ENCODE measurements around the gene SMYD3.
A peak's percentile ranks its signal among the peaks of the same experiment; 100 is the strongest.

SMYD3 gene

DNA sequence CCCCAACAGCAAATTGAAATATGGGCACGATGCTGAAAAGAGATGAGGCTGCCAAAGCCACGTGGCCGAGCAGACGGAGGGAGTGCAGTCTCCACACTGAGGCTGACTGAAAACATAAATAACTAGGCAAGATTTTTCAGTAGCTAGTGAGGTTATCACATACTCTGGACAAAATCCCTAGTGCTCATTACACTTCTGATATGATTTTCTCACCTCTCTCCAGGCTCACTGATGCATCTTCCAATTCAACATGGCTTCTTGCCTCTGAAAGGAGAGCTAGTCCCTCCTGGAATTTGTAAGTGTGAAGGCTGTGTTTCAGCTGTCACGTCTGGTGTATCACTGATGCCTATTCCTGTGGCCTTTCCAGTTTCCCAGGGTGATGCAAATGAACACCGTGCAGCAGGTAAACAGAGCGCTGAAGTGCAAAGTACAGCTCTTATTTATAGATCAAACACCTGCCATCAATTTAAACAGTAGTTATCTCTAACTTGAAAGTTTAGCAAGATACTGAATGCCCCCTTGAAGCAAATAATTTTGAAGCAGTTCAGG is 696.2 kb downstream of the SMYD3 start:
- Histone ChIP-seq H3K27me3 (ENCODE audit: control insufficient read depth in 1 of 2, insufficient read depth in 1 of 2, low read length in 2 of 2) (no peaks in the 10 kb centered on the region), H3K79me1 (replicated peaks; ENCODE audit: low read length, poor library complexity, severe bottlenecking) (peaks cover 3% of the 10 kb centered on the region), H4K8ac (ENCODE audit: low read length) (no peak overlapping the region), H3K4me2 (ENCODE audit: low read length, poor library complexity, severe bottlenecking) (no peak overlapping the region), H2BK120ac (ENCODE audit: low read depth, low read length) (no peak overlapping the region), H4K91ac (ENCODE audit: low read length) (no peak overlapping the region), H3K36me3 (ENCODE audit: control insufficient read depth in 1 of 2, insufficient read depth in 2 of 2, low read depth in 1 of 2, low read length in 2 of 2) (no peaks in the 10 kb centered on the region), H3K4ac (ENCODE audit: low read depth in 1 of 2, low read length in 2 of 2) (no peak overlapping the region), H3K4me1 (ENCODE audit: control insufficient read depth, insufficient read depth, low read depth, low read length) (no peaks in the 10 kb centered on the region), H3K23ac (ENCODE audit: low read length in 2 of 2) (no peak overlapping the region), H3K27ac (ENCODE audit: low read length, poor library complexity, severe bottlenecking) (no peak overlapping the region), H3K14ac (ENCODE audit: low read length in 2 of 2) (no peak overlapping the region), H2BK5ac (ENCODE audit: low read depth, low read length, poor library complexity, severe bottlenecking) (no peak overlapping the region), H3K9ac (ENCODE audit: low read length) (no peak overlapping the region), H3K4me3 (ENCODE audit: insufficient read depth in 1 of 2, low read depth in 1 of 2, low read length in 2 of 2) (no peak overlapping the region), H3K9me3 (ENCODE audit: control insufficient read depth, low read length) (no peaks in the 10 kb centered on the region), H2BK12ac (ENCODE audit: low read length in 2 of 2) (no peak overlapping the region), H2AK5ac (ENCODE audit: low read length, severe bottlenecking) (no peak overlapping the region), H2BK15ac (ENCODE audit: low read depth, poor library complexity, severe bottlenecking) (no peak overlapping the region), H3K18ac (ENCODE audit: low read depth in 1 of 2, low read length in 2 of 2) (no peak overlapping the region), H2AFZ (ENCODE audit: low read depth, low read length) (no peak overlapping the region)
- WGBS, result 82% methylated on average over 7 of the region's 7 CpGs
- DNase-seq, result no peak

DNA sequence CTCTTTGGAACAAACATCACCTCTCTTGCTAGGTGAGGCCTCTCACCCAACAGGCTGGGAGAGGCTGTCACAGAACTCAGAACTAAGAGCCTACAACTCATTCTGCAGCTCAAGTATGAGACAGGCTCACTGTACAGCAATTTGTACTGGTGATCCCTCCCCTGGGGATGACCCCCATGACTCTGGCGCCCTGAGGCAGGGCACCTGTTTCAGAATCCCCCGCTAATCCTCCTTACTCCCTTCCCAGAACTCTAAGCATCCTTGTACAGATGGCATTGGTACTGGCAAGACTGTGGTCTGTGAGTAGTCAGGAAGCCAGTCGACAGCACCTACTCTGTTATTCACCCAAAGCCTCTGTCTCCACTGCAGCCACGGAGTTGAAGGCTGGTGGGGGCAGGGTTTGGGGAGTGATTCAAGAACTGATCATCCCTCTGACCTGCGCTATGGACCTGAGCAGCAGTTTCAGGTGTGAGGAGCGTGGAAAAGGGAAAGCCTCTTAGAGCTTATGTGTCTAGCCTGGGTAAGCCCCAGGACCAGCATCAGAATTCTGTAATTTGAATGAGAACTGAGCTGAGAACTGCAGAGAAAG is 696.8 kb downstream of the SMYD3 start:
- H3K27ac ChIP-seq (ENCODE audit: low read length, poor library complexity, severe bottlenecking), result no peak overlapping the region
- no peak overlapping the region for H3K23ac ChIP-seq (ENCODE audit: low read length in 2 of 2)
- H3K79me1 ChIP-seq (replicated peaks; ENCODE audit: low read length, poor library complexity, severe bottlenecking), result peaks cover 1% of the 10 kb centered on the region
- H3K4ac ChIP-seq (ENCODE audit: low read depth in 1 of 2, low read length in 2 of 2), result no peak overlapping the region
- no peak overlapping the region for H4K8ac ChIP-seq (ENCODE audit: low read length)
- H2BK120ac ChIP-seq (ENCODE audit: low read depth, low read length), result no peak overlapping the region
- no peaks in the 10 kb centered on the region for H3K27me3 ChIP-seq (ENCODE audit: control insufficient read depth in 1 of 2, insufficient read depth in 1 of 2, low read length in 2 of 2)
- H3K4me1 ChIP-seq (ENCODE audit: control insufficient read depth, insufficient read depth, low read depth, low read length), result no peaks in the 10 kb centered on the region
- H2BK5ac ChIP-seq (ENCODE audit: low read depth, low read length, poor library complexity, severe bottlenecking), result no peak overlapping the region
- no peaks in the 10 kb centered on the region for H3K9me3 ChIP-seq (ENCODE audit: control insufficient read depth, low read length)
- no peak overlapping the region for H3K18ac ChIP-seq (ENCODE audit: low read depth in 1 of 2, low read length in 2 of 2)
- H3K4me3 ChIP-seq (ENCODE audit: insufficient read depth in 1 of 2, low read depth in 1 of 2, low read length in 2 of 2), result no peak overlapping the region
- 74% methylated on average over 4 of the region's 6 CpGs for WGBS
- no peak overlapping the region for H3K14ac ChIP-seq (ENCODE audit: low read length in 2 of 2)
- H2AK5ac ChIP-seq (ENCODE audit: low read length, severe bottlenecking), result no peak overlapping the region
- no peaks in the 10 kb centered on the region for H3K36me3 ChIP-seq (ENCODE audit: control insufficient read depth in 1 of 2, insufficient read depth in 2 of 2, low read depth in 1 of 2, low read length in 2 of 2)
- no peak overlapping the region for H3K4me2 ChIP-seq (ENCODE audit: low read length, poor library complexity, severe bottlenecking)
- H2BK15ac ChIP-seq (ENCODE audit: low read depth, poor library complexity, severe bottlenecking), result no peak overlapping the region
- no peak overlapping the region for H2BK12ac ChIP-seq (ENCODE audit: low read length in 2 of 2)
- H4K91ac ChIP-seq (ENCODE audit: low read length), result no peak overlapping the region
- no peak overlapping the region for H2AFZ ChIP-seq (ENCODE audit: low read depth, low read length)
- no peak for DNase-seq
- H3K9ac ChIP-seq (ENCODE audit: low read length), result no peak overlapping the region

DNA sequence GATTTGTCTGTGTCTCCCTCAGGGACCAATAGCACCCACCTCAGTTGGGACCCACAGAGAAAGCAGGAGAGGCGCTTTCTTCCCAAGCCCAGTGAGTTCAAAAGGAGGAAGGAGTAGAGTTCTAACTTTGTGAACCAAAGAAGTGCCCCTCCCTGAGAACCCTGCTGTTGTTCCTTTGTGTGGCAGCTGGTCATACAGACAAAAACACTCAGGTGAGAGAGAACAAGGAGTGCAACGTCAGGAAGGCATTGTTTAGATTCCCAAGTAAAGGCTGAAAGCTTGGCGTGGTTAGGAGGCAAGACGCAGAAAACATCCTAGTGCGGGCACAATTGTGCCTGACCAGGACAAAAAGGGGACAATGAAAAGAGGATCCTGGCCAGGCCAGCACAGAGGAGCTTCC is 697.7 kb downstream of the SMYD3 start:
- no peak overlapping the region for H2AK5ac ChIP-seq (ENCODE audit: low read length, severe bottlenecking)
- no peaks in the 10 kb centered on the region for H3K36me3 ChIP-seq (ENCODE audit: control insufficient read depth in 1 of 2, insufficient read depth in 2 of 2, low read depth in 1 of 2, low read length in 2 of 2)
- H3K27me3 ChIP-seq (ENCODE audit: control insufficient read depth in 1 of 2, insufficient read depth in 1 of 2, low read length in 2 of 2), result no peaks in the 10 kb centered on the region
- no peak overlapping the region for H2BK5ac ChIP-seq (ENCODE audit: low read depth, low read length, poor library complexity, severe bottlenecking)
- H3K4me2 ChIP-seq (ENCODE audit: low read length, poor library complexity, severe bottlenecking), result no peak overlapping the region
- DNase-seq, result no peak
- H3K9ac ChIP-seq (ENCODE audit: low read length), result no peak overlapping the region
- H3K27ac ChIP-seq (ENCODE audit: low read length, poor library complexity, severe bottlenecking), result no peak overlapping the region
- no peak overlapping the region for H3K4me3 ChIP-seq (ENCODE audit: insufficient read depth in 1 of 2, low read depth in 1 of 2, low read length in 2 of 2)
- H3K14ac ChIP-seq (ENCODE audit: low read length in 2 of 2), result no peak overlapping the region
- H3K18ac ChIP-seq (ENCODE audit: low read depth in 1 of 2, low read length in 2 of 2), result no peak overlapping the region
- no peaks in the 10 kb centered on the region for H3K79me1 ChIP-seq (replicated peaks; ENCODE audit: low read length, poor library complexity, severe bottlenecking)
- H3K9me3 ChIP-seq (ENCODE audit: control insufficient read depth, low read length), result no peaks in the 10 kb centered on the region
- H4K91ac ChIP-seq (ENCODE audit: low read length), result no peak overlapping the region
- H3K4ac ChIP-seq (ENCODE audit: low read depth in 1 of 2, low read length in 2 of 2), result no peak overlapping the region
- 88% methylated on average over 5 of the region's 5 CpGs for WGBS
- H3K4me1 ChIP-seq (ENCODE audit: control insufficient read depth, insufficient read depth, low read depth, low read length), result no peaks in the 10 kb centered on the region
- H2BK120ac ChIP-seq (ENCODE audit: low read depth, low read length), result no peak overlapping the region
- H2BK15ac ChIP-seq (ENCODE audit: low read depth, poor library complexity, severe bottlenecking), result no peak overlapping the region
- no peak overlapping the region for H3K23ac ChIP-seq (ENCODE audit: low read length in 2 of 2)
- no peak overlapping the region for H2AFZ ChIP-seq (ENCODE audit: low read depth, low read length)
- H4K8ac ChIP-seq (ENCODE audit: low read length), result no peak overlapping the region
- peak overlapping the region in 1 of 2 experiments; percentile 24 for H2BK12ac ChIP-seq (ENCODE audit: low read length in 2 of 2)

DNA sequence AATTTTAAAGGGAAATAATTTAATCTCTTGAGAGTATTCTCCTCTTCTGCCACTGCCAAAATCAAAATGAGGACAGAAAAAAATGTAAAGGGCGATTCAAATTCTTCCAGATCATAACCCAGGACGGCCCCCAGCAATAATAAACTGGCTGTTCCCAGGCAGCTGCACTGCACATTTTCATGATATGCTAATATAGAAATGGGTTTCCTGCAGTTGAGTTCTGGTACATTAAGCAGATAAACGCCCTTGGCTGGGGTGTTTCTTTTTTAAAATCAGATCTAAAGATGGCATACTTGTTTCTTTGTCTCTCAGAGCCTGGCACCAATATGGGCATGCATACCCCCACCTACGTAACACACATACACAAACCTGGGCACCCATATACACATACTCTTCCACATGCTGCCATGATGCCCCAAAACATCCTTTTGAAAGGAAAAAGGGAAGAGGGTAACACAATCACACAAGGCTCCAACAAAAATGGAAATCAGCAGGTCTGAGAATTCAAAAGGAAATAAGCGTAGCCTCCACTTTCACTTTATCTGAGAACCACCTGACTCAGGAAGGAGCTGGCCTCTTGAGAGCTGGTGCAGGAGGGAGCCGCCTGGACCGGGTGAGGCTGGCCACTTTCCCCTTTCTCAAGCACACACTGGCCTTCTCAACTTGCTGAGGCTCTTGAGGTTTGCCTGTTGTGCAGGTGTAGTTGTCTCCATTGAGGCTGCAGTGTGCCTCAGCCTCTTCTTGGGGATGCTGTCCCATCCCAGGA is 698.9 kb downstream of the SMYD3 start:
- H2BK120ac ChIP-seq (ENCODE audit: low read depth, low read length), result no peak overlapping the region
- no peak overlapping the region for H3K4me3 ChIP-seq (ENCODE audit: insufficient read depth in 1 of 2, low read depth in 1 of 2, low read length in 2 of 2)
- no peak overlapping the region for H3K4ac ChIP-seq (ENCODE audit: low read depth in 1 of 2, low read length in 2 of 2)
- no peak overlapping the region for H2BK12ac ChIP-seq (ENCODE audit: low read length in 2 of 2)
- H3K9me3 ChIP-seq (ENCODE audit: control insufficient read depth, low read length), result no peaks in the 10 kb centered on the region
- no peak overlapping the region for H3K23ac ChIP-seq (ENCODE audit: low read length in 2 of 2)
- peak overlapping the region in 1 of 2 experiments; percentile 35 for H3K18ac ChIP-seq (ENCODE audit: low read depth in 1 of 2, low read length in 2 of 2)
- H3K4me1 ChIP-seq (ENCODE audit: control insufficient read depth, insufficient read depth, low read depth, low read length), result no peaks in the 10 kb centered on the region
- no peak overlapping the region for H3K27ac ChIP-seq (ENCODE audit: low read length, poor library complexity, severe bottlenecking)
- H3K9ac ChIP-seq (ENCODE audit: low read length), result no peak overlapping the region
- H3K79me1 ChIP-seq (replicated peaks; ENCODE audit: low read length, poor library complexity, severe bottlenecking), result no peaks in the 10 kb centered on the region
- H4K8ac ChIP-seq (ENCODE audit: low read length), result no peak overlapping the region
- H2AFZ ChIP-seq (ENCODE audit: low read depth, low read length), result no peak overlapping the region
- WGBS, result 100% methylated on average over 4 of the region's 7 CpGs
- H3K4me2 ChIP-seq (ENCODE audit: low read length, poor library complexity, severe bottlenecking), result no peak overlapping the region
- no peak overlapping the region for H4K91ac ChIP-seq (ENCODE audit: low read length)
- H2BK15ac ChIP-seq (ENCODE audit: low read depth, poor library complexity, severe bottlenecking), result no peak overlapping the region
- no peaks in the 10 kb centered on the region for H3K36me3 ChIP-seq (ENCODE audit: control insufficient read depth in 1 of 2, insufficient read depth in 2 of 2, low read depth in 1 of 2, low read length in 2 of 2)
- no peak overlapping the region for H2BK5ac ChIP-seq (ENCODE audit: low read depth, low read length, poor library complexity, severe bottlenecking)
- no peak overlapping the region for H2AK5ac ChIP-seq (ENCODE audit: low read length, severe bottlenecking)
- no peak for DNase-seq
- no peaks in the 10 kb centered on the region for H3K27me3 ChIP-seq (ENCODE audit: control insufficient read depth in 1 of 2, insufficient read depth in 1 of 2, low read length in 2 of 2)
- H3K14ac ChIP-seq (ENCODE audit: low read length in 2 of 2), result no peak overlapping the region
